ENCODE results near the gene PCDHGA12.

The PCDHGA12 gene

GRCh38 chr5:141441571-141442170, 11.4 kb downstream of the PCDHGA12 start:
- no peak for DNase-seq

DNA sequence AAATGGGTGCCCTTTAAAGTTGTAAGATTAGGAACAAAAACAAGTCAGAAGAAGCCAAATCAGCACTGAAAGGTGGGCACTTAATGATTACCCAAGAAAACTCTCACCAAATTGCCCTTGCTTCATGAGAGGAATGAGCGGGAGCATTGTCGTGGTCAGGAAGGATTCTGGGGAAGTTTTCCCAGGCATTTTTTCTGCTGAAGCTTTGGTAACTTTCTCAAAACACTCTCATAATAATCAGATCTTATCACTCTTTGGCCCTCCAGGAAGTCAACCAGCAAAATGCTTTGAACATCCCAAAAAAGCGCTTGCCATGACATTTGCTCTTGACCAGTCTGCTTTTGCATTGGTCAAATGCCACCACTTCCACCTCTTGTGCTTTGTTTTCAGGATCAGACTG, 35.0 kb downstream of the PCDHGA12 start:
- DNase-seq, result no peak

DNA sequence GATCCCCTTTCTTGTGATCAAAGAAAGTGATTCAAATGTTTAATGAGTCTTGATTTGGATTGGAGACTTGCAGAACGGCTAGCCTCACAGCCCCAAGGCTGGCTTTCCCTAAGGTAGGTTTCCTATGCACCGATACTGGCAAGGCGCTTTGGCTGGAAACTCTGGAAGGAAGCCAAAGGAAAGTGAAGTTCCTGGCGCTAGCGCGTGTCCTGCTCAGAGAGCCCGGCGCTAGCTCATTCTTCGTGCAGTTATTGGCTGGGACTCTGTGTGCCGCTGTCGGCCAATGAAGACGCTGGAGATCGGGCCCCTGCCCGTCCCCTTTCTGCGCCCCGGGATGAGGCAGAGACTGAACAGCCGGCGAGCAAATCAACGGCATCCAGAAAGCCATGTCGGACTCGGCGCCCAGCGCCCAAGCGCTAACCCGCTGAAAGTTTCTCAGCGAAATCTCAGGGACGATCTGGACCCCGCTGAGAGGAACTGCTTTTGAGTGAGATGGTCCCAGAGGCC, 45.4 kb downstream of the PCDHGA12 start, which contains the start of gene PCDHGC3:
TSS of gene PCDHGC3 (plus strand) at position 342 of the 507 bp plus-strand sequence. CDS start at position 493, 151 bp downstream.
- peak; percentile 97 for DNase-seq

GRCh38 chr5:141476132-141476911, 46.0 kb downstream of the PCDHGA12 start:
- DNase-seq, result peak; percentile 92

DNA sequence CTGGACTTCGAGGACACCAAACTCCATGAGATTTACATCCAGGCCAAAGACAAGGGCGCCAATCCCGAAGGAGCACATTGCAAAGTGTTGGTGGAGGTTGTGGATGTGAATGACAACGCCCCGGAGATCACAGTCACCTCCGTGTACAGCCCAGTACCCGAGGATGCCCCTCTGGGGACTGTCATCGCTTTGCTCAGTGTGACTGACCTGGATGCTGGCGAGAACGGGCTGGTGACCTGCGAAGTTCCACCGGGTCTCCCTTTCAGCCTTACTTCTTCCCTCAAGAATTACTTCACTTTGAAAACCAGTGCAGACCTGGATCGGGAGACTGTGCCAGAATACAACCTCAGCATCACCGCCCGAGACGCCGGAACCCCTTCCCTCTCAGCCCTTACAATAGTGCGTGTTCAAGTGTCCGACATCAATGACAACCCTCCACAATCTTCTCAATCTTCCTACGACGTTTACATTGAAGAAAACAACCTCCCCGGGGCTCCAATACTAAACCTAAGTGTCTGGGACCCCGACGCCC, 46.8 kb downstream of the PCDHGA12 start:
- no peak for DNase-seq

- no peak for DNase-seq
These were observed 47.5 kb downstream of the PCDHGA12 start for GRCh38 chr5:141477815-141478214.

- no peak for DNase-seq
These were observed 48.1 kb downstream of the PCDHGA12 start for GRCh38 chr5:141478321-141478945.

DNA sequence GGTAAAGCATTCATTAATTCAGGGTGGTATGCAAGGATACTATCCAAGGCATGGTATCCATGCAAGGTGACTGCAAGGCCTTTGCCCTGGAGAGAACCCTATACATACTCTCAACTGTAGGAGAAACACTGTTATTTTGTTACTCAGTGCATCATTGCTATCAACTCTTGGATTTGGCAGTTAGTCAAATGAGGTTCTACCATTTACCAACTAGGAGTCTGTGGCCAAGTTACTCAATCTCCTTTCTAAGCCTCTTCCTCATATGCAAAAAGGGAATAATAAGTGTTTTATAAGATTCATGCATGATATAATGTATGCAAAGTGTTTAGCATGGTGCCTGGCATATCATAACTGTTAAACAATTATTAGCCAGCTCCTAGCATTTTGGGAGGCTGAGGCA, 49.5 kb downstream of the PCDHGA12 start:
- no peak for DNase-seq
